ENCODE results near the gene ERBB2. TPM values are rescaled to one million over a fixed set of nuclear protein-coding genes. Genes with fewer than 3 reads are reported as not detected.

The ERBB2 gene
- total RNA-seq, 4 donors from 2014 or later: 8.5 to 13.2 (median 12.3) TPM

- TF ChIP-seq, protein P1, sequence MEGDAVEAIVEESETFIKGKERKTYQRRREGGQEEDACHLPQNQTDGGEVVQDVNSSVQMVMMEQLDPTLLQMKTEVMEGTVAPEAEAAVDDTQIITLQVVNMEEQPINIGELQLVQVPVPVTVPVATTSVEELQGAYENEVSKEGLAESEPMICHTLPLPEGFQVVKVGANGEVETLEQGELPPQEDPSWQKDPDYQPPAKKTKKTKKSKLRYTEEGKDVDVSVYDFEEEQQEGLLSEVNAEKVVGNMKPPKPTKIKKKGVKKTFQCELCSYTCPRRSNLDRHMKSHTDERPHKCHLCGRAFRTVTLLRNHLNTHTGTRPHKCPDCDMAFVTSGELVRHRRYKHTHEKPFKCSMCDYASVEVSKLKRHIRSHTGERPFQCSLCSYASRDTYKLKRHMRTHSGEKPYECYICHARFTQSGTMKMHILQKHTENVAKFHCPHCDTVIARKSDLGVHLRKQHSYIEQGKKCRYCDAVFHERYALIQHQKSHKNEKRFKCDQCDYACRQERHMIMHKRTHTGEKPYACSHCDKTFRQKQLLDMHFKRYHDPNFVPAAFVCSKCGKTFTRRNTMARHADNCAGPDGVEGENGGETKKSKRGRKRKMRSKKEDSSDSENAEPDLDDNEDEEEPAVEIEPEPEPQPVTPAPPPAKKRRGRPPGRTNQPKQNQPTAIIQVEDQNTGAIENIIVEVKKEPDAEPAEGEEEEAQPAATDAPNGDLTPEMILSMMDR (IDR thresholded peaks at IDR 0.05; ENCODE audit: low read depth): no peak
Observed at GRCh38 chr17:39763051-39763820, 63.4 kb downstream of the ERBB2 start.

GRCh38 chr17:39765175-39765574 is 65.3 kb downstream of the ERBB2 start:
- TF ChIP-seq, protein P1 (IDR thresholded peaks at IDR 0.05; ENCODE audit: low read depth): no peak

- TF ChIP-seq, protein P1 (IDR thresholded peaks at IDR 0.05; ENCODE audit: low read depth): no peak
Observed at GRCh38 chr17:39765766-39766165, 65.9 kb downstream of the ERBB2 start.

DNA sequence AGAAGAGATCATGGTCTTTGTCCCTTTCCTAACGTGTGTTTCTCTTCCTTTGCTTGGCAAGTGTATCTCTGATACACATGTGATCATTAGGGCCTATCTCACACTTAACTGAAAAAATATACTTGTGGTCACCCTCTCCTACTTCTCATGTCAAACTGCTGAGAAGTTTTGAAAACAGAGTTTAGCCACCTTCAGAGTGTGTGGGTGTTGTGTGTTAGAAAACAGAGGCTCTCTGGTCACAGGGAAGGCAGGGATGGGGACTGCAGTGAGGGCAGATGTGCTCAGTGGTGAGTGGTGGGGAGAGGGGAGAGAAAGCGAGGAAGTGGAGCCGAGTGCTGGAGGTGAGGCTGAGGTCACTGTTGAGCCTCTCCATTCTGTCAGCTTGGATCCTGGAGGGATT is 67.3 kb downstream of the ERBB2 start:
- TF ChIP-seq, protein P1 (IDR thresholded peaks at IDR 0.05; ENCODE audit: low read depth): no peak

DNA sequence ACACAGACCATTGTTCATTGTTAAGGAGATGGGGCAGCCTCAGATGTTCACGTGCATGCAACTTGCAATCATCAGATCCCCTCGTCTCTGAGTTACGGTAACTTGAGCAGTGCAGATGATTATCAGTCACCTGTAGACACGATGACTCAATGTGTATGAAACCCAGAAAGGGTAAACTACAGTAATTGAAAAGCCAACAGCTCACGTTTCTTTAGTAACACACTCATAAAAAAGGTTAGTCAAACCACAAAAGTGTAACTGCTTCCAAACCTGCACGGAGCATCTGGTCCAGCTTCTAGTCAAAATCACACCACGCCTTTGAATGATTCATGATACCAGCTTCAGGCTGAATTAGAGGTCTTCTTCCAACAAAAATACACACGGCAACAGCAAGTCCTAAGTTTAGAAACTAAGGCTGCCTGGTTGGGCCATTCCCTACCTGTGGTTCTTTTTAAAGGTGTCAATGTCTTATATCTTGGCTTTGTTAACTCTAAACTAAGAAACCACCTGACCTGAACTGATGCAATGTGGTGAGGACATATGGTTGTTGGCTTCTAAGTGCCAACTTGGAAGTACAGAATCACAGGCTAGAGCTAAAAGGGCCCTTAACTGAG is 70.2 kb downstream of the ERBB2 start:
- TF ChIP-seq, protein P1 (IDR thresholded peaks at IDR 0.05; ENCODE audit: low read depth): no peak

- TF ChIP-seq, protein P1 (IDR thresholded peaks at IDR 0.05; ENCODE audit: low read depth): no peak
Observed at GRCh38 chr17:39772415-39772814, 72.6 kb downstream of the ERBB2 start.
